ENCODE data around the gene FLCN. TPM values are rescaled to one million over a fixed set of nuclear protein-coding genes. Genes with fewer than 3 reads are reported as not detected.

The FLCN gene
- total RNA-seq, 1 donor from 2014 or later, result 106 TPM

DNA sequence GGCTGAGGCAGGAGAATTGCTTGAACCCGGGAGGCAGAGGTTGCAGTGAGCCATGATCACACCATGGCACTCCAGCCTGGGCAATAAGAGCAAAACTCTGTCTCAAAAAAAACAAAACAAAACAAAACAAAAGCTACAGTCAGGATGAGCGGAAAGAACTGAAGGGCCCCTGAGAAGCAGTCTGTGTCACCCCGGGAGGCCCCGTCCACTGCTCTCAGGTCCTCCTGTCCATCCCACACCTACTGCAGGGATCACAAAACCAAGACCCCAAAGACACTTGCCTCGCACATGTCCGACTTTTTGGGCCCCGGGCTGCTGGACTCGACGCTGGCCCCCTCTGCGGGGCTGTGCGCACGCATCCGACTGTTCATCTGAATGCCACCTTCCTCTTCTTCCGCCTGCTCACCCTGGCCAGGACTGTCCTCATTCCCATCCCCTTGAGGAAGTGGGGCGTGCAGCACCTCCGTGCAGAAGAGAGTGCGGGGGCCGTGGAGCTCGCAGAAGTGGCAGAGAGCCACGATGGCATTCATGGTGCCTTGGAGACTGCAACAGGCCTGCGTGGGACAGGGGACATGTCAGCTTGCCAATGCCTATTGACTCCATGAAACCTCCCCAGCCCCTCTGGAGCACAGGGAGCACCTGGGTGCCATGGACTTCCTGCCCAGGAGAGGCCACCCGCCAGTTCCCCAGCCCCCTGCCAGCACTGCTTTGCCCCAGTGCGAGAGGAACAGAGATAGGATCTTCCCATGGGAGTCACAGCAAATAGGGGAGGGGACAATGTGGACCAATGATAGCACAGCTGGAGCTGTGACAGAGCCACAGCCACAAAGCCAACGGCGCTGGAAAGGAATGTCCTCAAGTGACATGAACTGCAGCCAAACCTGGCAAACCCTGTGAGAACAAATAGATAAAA lies 9.1 kb downstream of the FLCN start:
- Histone ChIP-seq H3K27ac (no peak overlapping the region), H3K27me3 (no peaks in the 10 kb centered on the region), H3K4me1 (no peaks in the 10 kb centered on the region), H3K36me3 (peaks cover 100% of the 10 kb centered on the region), H3K4me3 (no peak overlapping the region), H3K9me3 (no peaks in the 10 kb centered on the region)
- TF ChIP-seq, protein P1, sequence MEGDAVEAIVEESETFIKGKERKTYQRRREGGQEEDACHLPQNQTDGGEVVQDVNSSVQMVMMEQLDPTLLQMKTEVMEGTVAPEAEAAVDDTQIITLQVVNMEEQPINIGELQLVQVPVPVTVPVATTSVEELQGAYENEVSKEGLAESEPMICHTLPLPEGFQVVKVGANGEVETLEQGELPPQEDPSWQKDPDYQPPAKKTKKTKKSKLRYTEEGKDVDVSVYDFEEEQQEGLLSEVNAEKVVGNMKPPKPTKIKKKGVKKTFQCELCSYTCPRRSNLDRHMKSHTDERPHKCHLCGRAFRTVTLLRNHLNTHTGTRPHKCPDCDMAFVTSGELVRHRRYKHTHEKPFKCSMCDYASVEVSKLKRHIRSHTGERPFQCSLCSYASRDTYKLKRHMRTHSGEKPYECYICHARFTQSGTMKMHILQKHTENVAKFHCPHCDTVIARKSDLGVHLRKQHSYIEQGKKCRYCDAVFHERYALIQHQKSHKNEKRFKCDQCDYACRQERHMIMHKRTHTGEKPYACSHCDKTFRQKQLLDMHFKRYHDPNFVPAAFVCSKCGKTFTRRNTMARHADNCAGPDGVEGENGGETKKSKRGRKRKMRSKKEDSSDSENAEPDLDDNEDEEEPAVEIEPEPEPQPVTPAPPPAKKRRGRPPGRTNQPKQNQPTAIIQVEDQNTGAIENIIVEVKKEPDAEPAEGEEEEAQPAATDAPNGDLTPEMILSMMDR (IDR thresholded peaks at IDR 0.05), result no peak
- intact Hi-C loops (cut with DNase I), result no loop called here
- DNase-seq (no peak), ATAC-seq (peak; percentile 13)

DNA sequence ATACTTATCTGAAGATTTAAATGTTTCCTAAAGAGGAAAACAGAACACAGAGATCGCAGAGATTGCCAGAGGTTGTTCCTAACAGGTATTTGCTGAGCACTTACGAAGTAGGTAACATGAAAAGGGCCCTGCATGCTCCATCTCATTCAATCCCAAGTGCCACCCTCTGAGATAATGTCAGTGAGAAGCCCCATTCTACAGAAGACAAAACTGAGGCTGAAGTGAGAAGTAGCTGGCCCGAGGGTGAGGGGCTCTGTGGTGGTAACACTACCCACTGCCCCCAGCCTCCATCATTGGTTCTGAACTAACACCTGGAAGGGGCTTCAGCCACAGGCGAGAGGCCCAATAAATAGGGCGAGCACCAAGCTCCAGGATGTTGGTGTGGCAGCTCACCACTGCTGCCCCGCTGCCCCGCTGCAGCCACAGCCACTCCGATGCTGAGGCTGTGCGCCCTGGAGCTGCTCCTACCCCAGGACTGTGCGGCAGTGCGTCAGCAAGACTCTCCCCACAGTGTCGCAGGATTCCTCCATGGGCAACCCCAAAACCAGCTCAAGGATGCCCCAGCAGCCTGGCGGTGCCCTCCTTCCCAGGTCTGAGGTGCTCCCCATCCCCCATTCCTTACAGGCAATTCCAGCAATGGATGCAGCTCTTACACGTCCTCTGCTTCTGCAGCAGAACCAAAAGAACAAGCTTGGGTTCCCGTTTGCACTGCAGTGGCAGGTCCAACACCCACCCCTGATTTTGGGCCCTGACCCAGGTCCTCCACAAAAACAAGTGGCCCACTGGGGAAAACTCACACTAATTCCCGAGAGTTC lies 10.3 kb downstream of the FLCN start:
- Histone ChIP-seq H3K27ac (no peak overlapping the region), H3K4me1 (no peaks in the 10 kb centered on the region), H3K9me3 (no peaks in the 10 kb centered on the region), H3K4me3 (no peak overlapping the region), H3K27me3 (no peaks in the 10 kb centered on the region), H3K36me3 (peaks cover 100% of the 10 kb centered on the region)
- intact Hi-C loops (cut with DNase I), result no loop called here
- ATAC-seq (no peak), DNase-seq (no peak)
- TF ChIP-seq, protein P1 (IDR thresholded peaks at IDR 0.05), result no peak

DNA sequence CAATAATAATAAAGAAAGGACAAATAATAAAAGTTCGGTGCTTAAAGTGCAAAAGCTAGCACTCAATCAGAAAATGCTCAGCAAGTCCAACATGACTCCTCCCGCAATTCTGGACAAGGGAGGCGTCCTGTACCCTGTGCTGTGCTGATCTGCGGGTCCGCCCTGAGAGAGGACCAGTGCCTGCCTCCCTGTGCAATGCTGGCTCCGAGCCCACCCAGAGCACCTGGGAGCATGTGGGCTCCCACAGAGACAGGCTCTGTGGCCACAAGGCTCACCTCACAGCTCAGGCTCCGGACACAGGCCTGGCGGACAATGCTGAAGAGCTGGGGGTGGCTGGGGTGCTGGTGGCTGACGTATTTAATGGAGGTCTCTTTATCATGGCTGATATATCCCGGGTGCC lies 11.1 kb downstream of the FLCN start:
- Histone ChIP-seq H3K4me1 (no peaks in the 10 kb centered on the region), H3K36me3 (peaks cover 100% of the 10 kb centered on the region), H3K27ac (no peak overlapping the region), H3K9me3 (no peaks in the 10 kb centered on the region), H3K4me3 (no peak overlapping the region), H3K27me3 (no peaks in the 10 kb centered on the region)
- TF ChIP-seq, protein P1 (IDR thresholded peaks at IDR 0.05), result no peak
- DNase-seq (no peak), ATAC-seq (no peak)
- intact Hi-C loops (cut with DNase I), result no loop called here

DNA sequence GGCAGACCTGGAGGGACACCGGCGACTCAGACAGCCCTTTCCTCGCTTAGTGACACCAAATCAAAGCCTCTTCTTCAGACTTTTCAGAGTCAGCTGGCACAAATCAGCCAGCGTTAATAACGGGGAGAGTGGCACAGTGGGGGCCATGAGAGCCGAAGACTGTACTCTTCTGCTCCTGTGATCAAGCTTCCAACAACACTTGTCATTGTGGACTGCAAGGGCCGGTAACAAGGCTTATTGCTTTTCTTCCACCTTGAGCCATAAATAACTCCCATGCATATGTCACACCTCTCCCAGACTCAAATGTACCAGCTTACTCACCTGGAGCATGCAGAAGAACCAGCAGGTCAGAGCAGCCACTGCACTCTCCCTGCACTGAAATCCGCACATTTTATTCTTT lies 12.8 kb downstream of the FLCN start:
- no peak overlapping the region for H3K4me3 ChIP-seq
- H3K4me1 ChIP-seq, result no peaks in the 10 kb centered on the region
- intact Hi-C loops (cut with DNase I), result no loop called here
- ATAC-seq (no peak), DNase-seq (no peak)
- TF ChIP-seq, protein P1 (IDR thresholded peaks at IDR 0.05), result no peak
- H3K27ac ChIP-seq, result no peak overlapping the region
- H3K9me3 ChIP-seq, result no peaks in the 10 kb centered on the region
- H3K27me3 ChIP-seq, result no peaks in the 10 kb centered on the region
- H3K36me3 ChIP-seq, result peaks cover 100% of the 10 kb centered on the region

DNA sequence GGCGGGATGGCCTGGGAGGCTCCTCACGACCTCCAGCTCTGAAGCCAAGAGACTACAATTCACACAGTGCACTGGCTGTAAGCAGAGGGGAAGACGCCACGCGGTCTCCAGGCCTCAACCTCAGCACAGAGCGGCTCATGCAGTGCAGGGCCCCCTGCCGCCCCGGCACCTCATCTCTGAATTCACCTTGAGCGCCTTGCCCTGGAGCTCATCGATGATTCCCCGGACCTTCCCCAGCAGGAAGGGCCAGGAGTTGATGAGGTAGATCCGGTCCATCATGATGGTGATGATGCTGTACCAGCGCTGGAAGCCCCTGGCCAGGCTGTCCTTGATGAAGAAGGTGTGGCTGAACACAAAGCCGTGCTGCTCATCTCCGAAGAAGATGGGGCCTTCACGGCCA lies 13.2 kb downstream of the FLCN start:
- Histone ChIP-seq H3K9me3 (no peaks in the 10 kb centered on the region), H3K27me3 (no peaks in the 10 kb centered on the region), H3K4me3 (no peak overlapping the region), H3K4me1 (no peaks in the 10 kb centered on the region), H3K36me3 (peaks cover 100% of the 10 kb centered on the region), H3K27ac (no peak overlapping the region)
- DNase-seq, result no peak
- intact Hi-C loops (cut with DNase I), result no loop called here
- no peak for ATAC-seq
- TF ChIP-seq, protein P1 (IDR thresholded peaks at IDR 0.05), result no peak
